Liver (tissue), 3 donors: ENCODE data around the gene ZDHHC21.

Experiments
- EGR1 ChIP-seq, 2 donors: IDR thresholded peaks; 2 replicates each; pipeline ENCODE4 v1.6.1; 2016 to 2018; ENCODE audit warnings: antibody characterized with exemption in 2 of 2, low read depth in 2 of 2
- FOXA1 ChIP-seq: IDR thresholded peaks from 2 replicates; pipeline ENCODE4 v1.6.1; 2016; ENCODE audit warnings: antibody characterized with exemption
- RAD21 ChIP-seq, 2 donors: IDR thresholded peaks; 2 replicates each; pipeline ENCODE4 v1.6.1; 2016; ENCODE audit warnings: antibody characterized with exemption in 2 of 2, mild to moderate bottlenecking in 2 of 2
- SP1 ChIP-seq: IDR thresholded peaks from 2 replicates; pipeline ENCODE4 v1.6.1; 2018; ENCODE audit warnings: antibody characterized with exemption, mild to moderate bottlenecking
- YY1 ChIP-seq: IDR thresholded peaks from 2 replicates; pipeline ENCODE4 v1.6.1; 2016; ENCODE audit warnings: antibody characterized with exemption, mild to moderate bottlenecking
- TF ChIP-seq, protein P1 (sequence below): fragments of 150-350 bp; IDR thresholded peaks from 2 replicates; pipeline ENCODE4 v1.5.1; 2017; ENCODE audit warnings: improper control_type of control experiment, low read depth, low read length; ENCODE audit not compliant: missing input control
- TF ChIP-seq, protein P2 (sequence below): IDR thresholded peaks from 2 replicates; pipeline ENCODE4 v1.6.1; 2016; ENCODE audit warnings: antibody characterized with exemption
- TF ChIP-seq, protein P3 (sequence below): IDR thresholded peaks from 2 replicates; pipeline ENCODE4 v1.6.1; 2016; ENCODE audit warnings: antibody characterized with exemption
- donor health status: healthy.
- donor health status: healthy.

GRCh38 chr9:14687042-14687719 lies 6.1 kb downstream of the ZDHHC21 start:
- TF ChIP-seq, protein P1, sequence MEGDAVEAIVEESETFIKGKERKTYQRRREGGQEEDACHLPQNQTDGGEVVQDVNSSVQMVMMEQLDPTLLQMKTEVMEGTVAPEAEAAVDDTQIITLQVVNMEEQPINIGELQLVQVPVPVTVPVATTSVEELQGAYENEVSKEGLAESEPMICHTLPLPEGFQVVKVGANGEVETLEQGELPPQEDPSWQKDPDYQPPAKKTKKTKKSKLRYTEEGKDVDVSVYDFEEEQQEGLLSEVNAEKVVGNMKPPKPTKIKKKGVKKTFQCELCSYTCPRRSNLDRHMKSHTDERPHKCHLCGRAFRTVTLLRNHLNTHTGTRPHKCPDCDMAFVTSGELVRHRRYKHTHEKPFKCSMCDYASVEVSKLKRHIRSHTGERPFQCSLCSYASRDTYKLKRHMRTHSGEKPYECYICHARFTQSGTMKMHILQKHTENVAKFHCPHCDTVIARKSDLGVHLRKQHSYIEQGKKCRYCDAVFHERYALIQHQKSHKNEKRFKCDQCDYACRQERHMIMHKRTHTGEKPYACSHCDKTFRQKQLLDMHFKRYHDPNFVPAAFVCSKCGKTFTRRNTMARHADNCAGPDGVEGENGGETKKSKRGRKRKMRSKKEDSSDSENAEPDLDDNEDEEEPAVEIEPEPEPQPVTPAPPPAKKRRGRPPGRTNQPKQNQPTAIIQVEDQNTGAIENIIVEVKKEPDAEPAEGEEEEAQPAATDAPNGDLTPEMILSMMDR, result no peak
- TF ChIP-seq SP1 (no peak), YY1 (no peak), RAD21 (IDR thresholded peaks at IDR 0.05) (no peak), EGR1 (IDR thresholded peaks at IDR 0.05; ENCODE audit: low read depth in 2 of 2) (no peak), FOXA1 (no peak)
- TF ChIP-seq, protein P2, sequence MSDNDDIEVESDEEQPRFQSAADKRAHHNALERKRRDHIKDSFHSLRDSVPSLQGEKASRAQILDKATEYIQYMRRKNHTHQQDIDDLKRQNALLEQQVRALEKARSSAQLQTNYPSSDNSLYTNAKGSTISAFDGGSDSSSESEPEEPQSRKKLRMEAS, result no peak
- TF ChIP-seq, protein P3, sequence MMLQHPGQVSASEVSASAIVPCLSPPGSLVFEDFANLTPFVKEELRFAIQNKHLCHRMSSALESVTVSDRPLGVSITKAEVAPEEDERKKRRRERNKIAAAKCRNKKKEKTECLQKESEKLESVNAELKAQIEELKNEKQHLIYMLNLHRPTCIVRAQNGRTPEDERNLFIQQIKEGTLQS, result no peak
